Neural progenitor cell (in vitro differentiated cells): Measurements from ENCODE around the gene RERE.

ENCODE experiments used
- EZH2 ChIP-seq: fragments of 200-600 bp; sonication (generic); IDR thresholded peaks from 2 replicates; pipeline ENCODE4 v1.6.1; 2017; ENCODE audit warnings: antibody characterized with exemption, mild to moderate bottlenecking, moderate library complexity
- EZH2phosphoT487 ChIP-seq: fragments of 200-600 bp; sonication (generic); IDR thresholded peaks from 2 replicates; pipeline ENCODE4 v1.6.1; 2017; ENCODE audit warnings: antibody characterized with exemption
- TF ChIP-seq, protein P1 (sequence below): fragments of 200-600 bp; sonication (generic); IDR thresholded peaks from 2 replicates; pipeline ENCODE4 v1.5.1; 2017; ENCODE audit warnings: antibody characterized with exemption, mild to moderate bottlenecking

GRCh38 chr1:8814865-8815264 is 2.6 kb downstream of the RERE start:
- TF ChIP-seq, protein P1, sequence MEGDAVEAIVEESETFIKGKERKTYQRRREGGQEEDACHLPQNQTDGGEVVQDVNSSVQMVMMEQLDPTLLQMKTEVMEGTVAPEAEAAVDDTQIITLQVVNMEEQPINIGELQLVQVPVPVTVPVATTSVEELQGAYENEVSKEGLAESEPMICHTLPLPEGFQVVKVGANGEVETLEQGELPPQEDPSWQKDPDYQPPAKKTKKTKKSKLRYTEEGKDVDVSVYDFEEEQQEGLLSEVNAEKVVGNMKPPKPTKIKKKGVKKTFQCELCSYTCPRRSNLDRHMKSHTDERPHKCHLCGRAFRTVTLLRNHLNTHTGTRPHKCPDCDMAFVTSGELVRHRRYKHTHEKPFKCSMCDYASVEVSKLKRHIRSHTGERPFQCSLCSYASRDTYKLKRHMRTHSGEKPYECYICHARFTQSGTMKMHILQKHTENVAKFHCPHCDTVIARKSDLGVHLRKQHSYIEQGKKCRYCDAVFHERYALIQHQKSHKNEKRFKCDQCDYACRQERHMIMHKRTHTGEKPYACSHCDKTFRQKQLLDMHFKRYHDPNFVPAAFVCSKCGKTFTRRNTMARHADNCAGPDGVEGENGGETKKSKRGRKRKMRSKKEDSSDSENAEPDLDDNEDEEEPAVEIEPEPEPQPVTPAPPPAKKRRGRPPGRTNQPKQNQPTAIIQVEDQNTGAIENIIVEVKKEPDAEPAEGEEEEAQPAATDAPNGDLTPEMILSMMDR: peak; percentile 41
- TF ChIP-seq EZH2: no peak
- no peak for TF ChIP-seq EZH2phosphoT487
